Peyer's patch (tissue), 4 donors: ENCODE measurements around the gene TCEANC2.

Experiments
- POLR2A ChIP-seq, 2 donors: fragments of 450-650 bp; IDR thresholded peaks; one replicate each; pipeline ENCODE4 v1.5.1; 2017; ENCODE audit warnings: antibody characterized with exemption in 2 of 2, mild to moderate bottlenecking in 2 of 2, moderate library complexity in 2 of 2
- TF ChIP-seq, protein P1 (sequence below), 6 experiments: fragments of 450-650 bp in 4 of 6; fragments of 200-600 bp in 2 of 6; sonication (generic) in 1 of 6; IDR thresholded peaks; one replicate each; pipeline ENCODE4 v1.5.1; 2017 to 2019; ENCODE audit warnings: antibody characterized with exemption in 6 of 6, mild to moderate bottlenecking in 3 of 6, moderate library complexity in 1 of 6

DNA sequence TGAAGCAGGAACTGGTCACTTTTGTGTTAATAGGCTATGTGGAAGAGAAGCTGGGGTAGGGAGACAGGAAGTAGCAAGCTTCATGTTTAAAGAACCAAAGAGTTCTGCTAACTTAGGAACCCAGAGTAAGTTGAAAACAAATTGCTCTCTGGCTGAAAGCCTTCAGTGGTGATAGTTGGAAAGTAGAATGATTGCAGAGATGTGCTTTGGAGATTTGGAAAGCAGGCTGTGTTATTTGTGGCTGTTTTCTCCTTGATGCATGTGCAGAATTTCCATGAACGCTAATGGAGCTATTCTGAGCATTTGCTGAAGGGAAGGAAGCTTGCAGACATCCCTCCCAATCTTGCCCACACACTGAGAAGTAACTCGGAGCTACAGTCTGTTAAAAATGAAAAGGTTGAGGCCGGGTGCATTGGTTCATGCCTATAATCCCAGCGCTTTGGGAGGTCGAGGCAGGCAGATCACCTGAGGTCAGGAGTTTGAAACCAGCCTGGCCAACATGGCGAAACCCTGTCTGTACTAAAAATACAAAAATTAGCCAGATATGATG, 45.7 kb downstream of the TCEANC2 start:
- TF ChIP-seq POLR2A (IDR thresholded peaks at IDR 0.05): no peak
- TF ChIP-seq, protein P1, sequence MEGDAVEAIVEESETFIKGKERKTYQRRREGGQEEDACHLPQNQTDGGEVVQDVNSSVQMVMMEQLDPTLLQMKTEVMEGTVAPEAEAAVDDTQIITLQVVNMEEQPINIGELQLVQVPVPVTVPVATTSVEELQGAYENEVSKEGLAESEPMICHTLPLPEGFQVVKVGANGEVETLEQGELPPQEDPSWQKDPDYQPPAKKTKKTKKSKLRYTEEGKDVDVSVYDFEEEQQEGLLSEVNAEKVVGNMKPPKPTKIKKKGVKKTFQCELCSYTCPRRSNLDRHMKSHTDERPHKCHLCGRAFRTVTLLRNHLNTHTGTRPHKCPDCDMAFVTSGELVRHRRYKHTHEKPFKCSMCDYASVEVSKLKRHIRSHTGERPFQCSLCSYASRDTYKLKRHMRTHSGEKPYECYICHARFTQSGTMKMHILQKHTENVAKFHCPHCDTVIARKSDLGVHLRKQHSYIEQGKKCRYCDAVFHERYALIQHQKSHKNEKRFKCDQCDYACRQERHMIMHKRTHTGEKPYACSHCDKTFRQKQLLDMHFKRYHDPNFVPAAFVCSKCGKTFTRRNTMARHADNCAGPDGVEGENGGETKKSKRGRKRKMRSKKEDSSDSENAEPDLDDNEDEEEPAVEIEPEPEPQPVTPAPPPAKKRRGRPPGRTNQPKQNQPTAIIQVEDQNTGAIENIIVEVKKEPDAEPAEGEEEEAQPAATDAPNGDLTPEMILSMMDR (IDR thresholded peaks at IDR 0.05): no peak
